PFSK-1 (cell line): ENCODE data around the gene CALY.

Experiments
- FOXP2 ChIP-seq: optimal IDR thresholded peaks from 2 replicates; pipeline ENCODE3; 2011; ENCODE audit warnings: borderline replicate concordance, control low read depth, inconsistent platforms; ENCODE audit not compliant: insufficient read depth; ENCODE audit errors: extremely low read length, extremely low read depth
- POLR2AphosphoS5 ChIP-seq: IDR thresholded peaks from 2 replicates; pipeline ENCODE4 v1.6.1; 2012; ENCODE audit warnings: low read depth, mild to moderate bottlenecking, control low read depth, low read length, moderate library complexity
- REST ChIP-seq, 2 experiments: IDR thresholded peaks; 2 replicates each; pipeline versions ENCODE4 v1.6.1 to v1.8.0; 2011 to 2012; ENCODE audit warnings: low read depth in 2 of 2, low read length in 2 of 2, control low read depth in 1 of 2, inconsistent platforms in 1 of 2, mild to moderate bottlenecking in 1 of 2, moderate library complexity in 1 of 2; ENCODE audit not compliant: insufficient read depth in 1 of 2
- SIN3A ChIP-seq: IDR thresholded peaks from 2 replicates; pipeline ENCODE4 v1.6.1; 2012; ENCODE audit warnings: mild to moderate bottlenecking, low read length, moderate library complexity, borderline replicate concordance; ENCODE audit not compliant: insufficient read depth
- TAF1 ChIP-seq: IDR thresholded peaks from 2 replicates; pipeline ENCODE4 v1.6.1; 2012; ENCODE audit warnings: low read length, control low read depth, borderline replicate concordance; ENCODE audit not compliant: insufficient read depth

The CALY gene

GRCh38 chr10:133275684-133276092, 61.0 kb downstream of the CALY start:
- TF ChIP-seq SIN3A, result no peak
- TF ChIP-seq FOXP2, result no peak

GRCh38 chr10:133274751-133275683, 61.7 kb downstream of the CALY start:
- TF ChIP-seq REST (IDR thresholded peaks at IDR 0.05; ENCODE audit: insufficient read depth in 1 of 2, low read depth in 2 of 2, low read length in 2 of 2) (no peak), TAF1 (no peak), FOXP2 (no peak), POLR2AphosphoS5 (no peak), SIN3A (no peak)
